Measurements from ENCODE around the gene HCAR2. TPM values are rescaled to one million over a fixed set of nuclear protein-coding genes. Genes with fewer than 3 reads are reported as not detected.
"Not testable (repeated sequence)": the region's sequence is repeated elsewhere in the genome, so short reads cannot be mapped to it uniquely, and the experiment has no call there.

The HCAR2 gene
- total and polyA plus RNA-seq, 2 of the 13 experiments (the other 11 are each of a cell fraction or from before 2014, with no cell fraction given), result 0.09 to 5.6 TPM

DNA sequence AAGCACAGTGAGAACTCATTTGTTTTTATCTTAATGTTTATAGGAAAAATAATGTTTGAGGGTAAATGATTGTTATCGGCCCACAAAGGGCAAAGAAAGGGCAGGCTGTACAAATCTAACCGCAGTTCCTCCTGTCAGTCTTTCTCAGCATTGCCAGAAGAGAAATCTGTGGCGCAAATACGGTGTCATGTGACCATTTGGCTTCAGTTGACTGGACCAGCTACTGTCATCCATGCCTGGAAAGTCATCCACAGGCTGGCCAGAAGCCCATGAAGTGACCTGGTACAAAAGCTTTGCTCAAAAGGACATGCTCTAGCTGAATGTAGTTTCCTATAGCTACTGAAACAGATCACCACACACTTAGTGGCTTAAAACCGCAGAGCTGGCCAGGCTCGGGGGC lies 43.6 kb downstream of the HCAR2 start:
- FAIRE-seq (no peak), DNase-seq (ENCODE audit: low spot score) (no peak), ATAC-seq (no peak)
- no peak overlapping the region for H3K4me2 ChIP-seq (ENCODE audit: low read depth, low read length)
- no peaks in the 10 kb centered on the region for H3K27me3 ChIP-seq (ENCODE audit: control insufficient read depth in 1 of 2, insufficient read depth in 2 of 2, low read length in 2 of 2)
- in situ Hi-C loops (cut with HindIII; ENCODE audit: extremely low pct_ligation_motif_present, low pct_unique_long_range_greater_than_20kb), result no loop called here
- CTCF ChIA-PET (ENCODE audit: low intra/inter-chr PET ratio, low total read pairs), result no interaction called here
- H3K9ac ChIP-seq (ENCODE audit: insufficient read depth, low read depth, low read length), result no peak overlapping the region
- H3K27ac ChIP-seq (ENCODE audit: extremely low read length, insufficient read depth, low read length), result no peak overlapping the region
- H3K79me2 ChIP-seq (ENCODE audit: insufficient read depth, low read length), result no peaks in the 10 kb centered on the region
- 67% methylated on average over 6 of the region's 6 CpGs for WGBS (ENCODE audit: low lambda C conversion rate)
- no peak for TF ChIP-seq SOX6 (IDR thresholded peaks at IDR 0.05)
- TF ChIP-seq SOX6 (CRISPR knock-in tag; IDR thresholded peaks at IDR 0.05), result no peak
- H3K9me3 ChIP-seq (ENCODE audit: low read length), result no peaks in the 10 kb centered on the region
- no peaks in the 10 kb centered on the region for H4K20me1 ChIP-seq (ENCODE audit: insufficient read depth, low read length)
- no TSS peak for BruUV-seq (replicated peaks)
- H2AFZ ChIP-seq (ENCODE audit: low read length), result no peak overlapping the region
- H3K36me3 ChIP-seq (replicated peaks in 1 of 2; ENCODE audit: control insufficient read depth in 1 of 2, insufficient read depth in 2 of 2, low read length in 2 of 2), result no peaks in the 10 kb centered on the region
- intact Hi-C loops (cut with micrococcal nuclease; ENCODE audit: unreplicated experiment), result no loop called here
- no peak overlapping the region for H3K4me3 ChIP-seq (replicated peaks in 1 of 3; ENCODE audit: insufficient read depth in 1 of 3, low read depth in 2 of 3, low read length in 3 of 3)
- POLR2A ChIA-PET, result no interaction called here
- peaks cover 7% of the 10 kb centered on the region for H3K4me1 ChIP-seq (ENCODE audit: insufficient read depth, low read length)

DNA sequence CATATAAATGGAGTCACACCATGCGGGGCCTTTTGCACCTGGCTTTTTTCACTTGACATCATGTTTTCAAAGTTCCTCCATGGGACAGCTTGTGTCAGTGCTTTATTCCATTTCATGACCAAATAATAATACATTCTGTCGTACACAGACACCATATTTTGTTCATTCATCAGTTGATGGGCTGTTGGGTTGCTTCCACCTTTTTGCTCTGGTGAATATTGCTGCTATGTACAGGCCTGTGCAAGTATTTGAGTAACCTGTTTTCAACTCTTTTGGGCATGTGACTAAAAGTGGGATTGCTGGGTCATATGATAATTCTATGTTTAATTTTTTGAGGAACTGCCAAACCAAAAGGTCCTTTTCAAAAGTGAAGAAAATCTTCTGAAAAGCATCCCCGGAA lies 46.9 kb downstream of the HCAR2 start:
- TF ChIP-seq HIVEP1 (CRISPR knock-in tag; IDR thresholded peaks at IDR 0.05), result no peak
- TF ChIP-seq ZNF644 (CRISPR knock-in tag; IDR thresholded peaks at IDR 0.05; ENCODE audit: low read depth), result no peak
- TF ChIP-seq, protein P1, sequence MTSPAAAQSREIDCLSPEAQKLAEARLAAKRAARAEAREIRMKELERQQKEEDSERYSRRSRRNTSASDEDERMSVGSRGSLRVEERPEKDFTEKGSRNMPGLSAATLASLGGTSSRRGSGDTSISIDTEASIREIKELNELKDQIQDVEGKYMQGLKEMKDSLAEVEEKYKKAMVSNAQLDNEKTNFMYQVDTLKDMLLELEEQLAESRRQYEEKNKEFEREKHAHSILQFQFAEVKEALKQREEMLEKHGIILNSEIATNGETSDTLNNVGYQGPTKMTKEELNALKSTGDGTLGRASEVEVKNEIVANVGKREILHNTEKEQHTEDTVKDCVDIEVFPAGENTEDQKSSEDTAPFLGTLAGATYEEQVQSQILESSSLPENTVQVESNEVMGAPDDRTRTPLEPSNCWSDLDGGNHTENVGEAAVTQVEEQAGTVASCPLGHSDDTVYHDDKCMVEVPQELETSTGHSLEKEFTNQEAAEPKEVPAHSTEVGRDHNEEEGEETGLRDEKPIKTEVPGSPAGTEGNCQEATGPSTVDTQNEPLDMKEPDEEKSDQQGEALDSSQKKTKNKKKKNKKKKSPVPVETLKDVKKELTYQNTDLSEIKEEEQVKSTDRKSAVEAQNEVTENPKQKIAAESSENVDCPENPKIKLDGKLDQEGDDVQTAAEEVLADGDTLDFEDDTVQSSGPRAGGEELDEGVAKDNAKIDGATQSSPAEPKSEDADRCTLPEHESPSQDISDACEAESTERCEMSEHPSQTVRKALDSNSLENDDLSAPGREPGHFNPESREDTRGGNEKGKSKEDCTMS (CRISPR knock-in tag; conservative IDR thresholded peaks at IDR 0.05), result no peak
- TF ChIP-seq ZNF746 (CRISPR knock-in tag; IDR thresholded peaks at IDR 0.05), result no peak
- WGBS (ENCODE audit: low lambda C conversion rate), result 82% methylated on average over 3 of the region's 3 CpGs
- DNase-seq (ENCODE audit: low spot score) (no peak), FAIRE-seq (no peak), ATAC-seq (no peak)
- intact Hi-C loops (cut with micrococcal nuclease; ENCODE audit: unreplicated experiment), result no loop called here
- Histone ChIP-seq H3K4me1 (ENCODE audit: insufficient read depth, low read length) (peaks cover 7% of the 10 kb centered on the region), H3K79me2 (ENCODE audit: insufficient read depth, low read length) (no peaks in the 10 kb centered on the region), H2AFZ (ENCODE audit: low read length) (no peak overlapping the region), H3K9ac (ENCODE audit: insufficient read depth, low read depth, low read length) (no peak overlapping the region), H3K9me3 (ENCODE audit: low read length) (no peaks in the 10 kb centered on the region), H4K20me1 (ENCODE audit: insufficient read depth, low read length) (no peaks in the 10 kb centered on the region), H3K36me3 (replicated peaks in 1 of 2; ENCODE audit: control insufficient read depth in 1 of 2, insufficient read depth in 2 of 2, low read length in 2 of 2) (no peaks in the 10 kb centered on the region), H3K27ac (ENCODE audit: extremely low read length, insufficient read depth, low read length) (no peak overlapping the region), H3K27me3 (ENCODE audit: control insufficient read depth in 1 of 2, insufficient read depth in 2 of 2, low read length in 2 of 2) (no peaks in the 10 kb centered on the region), H3K4me2 (ENCODE audit: low read depth, low read length) (no peak overlapping the region), H3K4me3 (replicated peaks in 1 of 3; ENCODE audit: insufficient read depth in 1 of 3, low read depth in 2 of 3, low read length in 3 of 3) (no peak overlapping the region)
- ChIA-PET CTCF (ENCODE audit: low intra/inter-chr PET ratio, low total read pairs) (no interaction called here), POLR2A (no interaction called here)
- BruUV-seq (replicated peaks), result no TSS peak
- in situ Hi-C loops (cut with HindIII; ENCODE audit: extremely low pct_ligation_motif_present, low pct_unique_long_range_greater_than_20kb), result no loop called here

DNA sequence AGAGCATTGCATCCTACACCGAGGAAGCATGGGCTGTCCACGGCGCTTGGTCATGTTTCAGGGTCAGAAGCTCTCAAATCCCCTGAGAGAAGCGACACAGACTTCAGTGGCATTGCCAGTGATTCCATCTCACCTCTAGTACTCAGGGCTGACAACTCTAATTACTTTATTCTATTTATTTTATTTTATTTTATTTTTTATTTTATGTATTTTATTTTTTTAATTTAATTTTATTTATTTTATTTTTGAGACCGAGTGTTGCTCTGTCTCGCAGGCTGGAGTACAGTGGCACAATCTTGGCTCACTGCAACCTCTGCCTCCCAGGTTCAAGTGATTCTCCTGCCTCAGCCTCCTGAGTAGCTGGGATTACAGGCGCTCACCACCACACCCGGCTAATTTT lies 49.9 kb downstream of the HCAR2 start:
- BruUV-seq (replicated peaks); FAIRE-seq; POLR2A ChIA-PET; H3K4me2 ChIP-seq (ENCODE audit: low read depth, low read length); DNase-seq (ENCODE audit: low spot score); H3K36me3 ChIP-seq (replicated peaks in 1 of 2; ENCODE audit: control insufficient read depth in 1 of 2, insufficient read depth in 2 of 2, low read length in 2 of 2); intact Hi-C loops (cut with micrococcal nuclease; ENCODE audit: unreplicated experiment); H3K4me3 ChIP-seq (replicated peaks in 1 of 3; ENCODE audit: insufficient read depth in 1 of 3, low read depth in 2 of 3, low read length in 3 of 3); H3K27me3 ChIP-seq (ENCODE audit: control insufficient read depth in 1 of 2, insufficient read depth in 2 of 2, low read length in 2 of 2); H3K79me2 ChIP-seq (ENCODE audit: insufficient read depth, low read length); H3K9ac ChIP-seq (ENCODE audit: insufficient read depth, low read depth, low read length); in situ Hi-C loops (cut with HindIII; ENCODE audit: extremely low pct_ligation_motif_present, low pct_unique_long_range_greater_than_20kb); H2AFZ ChIP-seq (ENCODE audit: low read length); H4K20me1 ChIP-seq (ENCODE audit: insufficient read depth, low read length); H3K4me1 ChIP-seq (ENCODE audit: insufficient read depth, low read length); H3K27ac ChIP-seq (ENCODE audit: extremely low read length, insufficient read depth, low read length); H3K9me3 ChIP-seq (ENCODE audit: low read length); ATAC-seq; CTCF ChIA-PET (ENCODE audit: low intra/inter-chr PET ratio, low total read pairs): not testable (repeated sequence)
- 94% methylated on average over 8 of the region's 8 CpGs for WGBS (ENCODE audit: low lambda C conversion rate)
